Keratinocyte (primary cell): ENCODE measurements around the gene KIAA0408. TPM values are rescaled to one million over a fixed set of nuclear protein-coding genes. Genes with fewer than 3 reads are reported as not detected.

Experiments used
- DNase-seq: peaks from one replicate; pipeline ENCODE4 v3.0.0-alpha.2; 2011; ENCODE audit warnings: low read depth, missing footprints, low spot score
- FAIRE-seq: peaks from 2 replicates; lab custom pipeline; 2011; peaks lifted over from hg19 to GRCh38; lab: Jason Lieb, UNC
- H2AFZ ChIP-seq: 2 replicates; pipeline ENCODE4 v1.6.0; 2012; ENCODE audit warnings: low read length, control low read depth, inconsistent platforms; ENCODE audit not compliant: control insufficient read depth
- H3K27ac ChIP-seq: 2 replicates; pipeline ENCODE4 v1.5.1; 2011; ENCODE audit warnings: low read length; ENCODE audit not compliant: control insufficient read depth, insufficient read depth
- H3K27me3 ChIP-seq: 3 replicates; pipeline ENCODE4 v1.6.0; 2011; ENCODE audit warnings: low read length; ENCODE audit not compliant: control insufficient read depth, insufficient read depth; ENCODE audit errors: extremely low read depth
- H3K36me3 ChIP-seq, 2 experiments: 2 replicates in 1 of 2; 3 replicates in 1 of 2; pipeline ENCODE4 v1.5.1; 2011; ENCODE audit warnings: low read length in 2 of 2, mild to moderate bottlenecking in 1 of 2; ENCODE audit not compliant: control insufficient read depth in 2 of 2, insufficient read depth in 2 of 2; ENCODE audit errors: extremely low read depth in 1 of 2
- H3K4me1 ChIP-seq: 3 replicates; pipeline ENCODE4 v1.5.1; 2011; ENCODE audit warnings: low read length; ENCODE audit not compliant: control insufficient read depth, insufficient read depth; ENCODE audit errors: extremely low read depth
- H3K4me2 ChIP-seq: 3 replicates; pipeline ENCODE4 v1.6.0; 2011; ENCODE audit warnings: low read depth, low read length; ENCODE audit not compliant: control insufficient read depth, insufficient read depth; ENCODE audit errors: extremely low read depth
- H3K4me3 ChIP-seq, 3 experiments: fragments of 200-600 bp in 1 of 3; sonication (generic) in 1 of 3; 2 replicates in 2 of 3; 3 replicates in 1 of 3; pipeline ENCODE4 v1.5.1; 2011 to 2016; ENCODE audit warnings: low read length in 3 of 3, mild to moderate bottlenecking in 3 of 3, control low read depth in 2 of 3, inconsistent platforms in 1 of 3, low read depth in 1 of 3, mixed read lengths in 1 of 3, mixed run types in 1 of 3, moderate library complexity in 1 of 3; ENCODE audit not compliant: control insufficient read depth in 2 of 3, insufficient read depth in 2 of 3; ENCODE audit errors: extremely low read depth in 1 of 3
- H3K79me2 ChIP-seq: 2 replicates; pipeline ENCODE4 v1.6.0; 2012; ENCODE audit warnings: low read length; ENCODE audit not compliant: control insufficient read depth, insufficient read depth
- H3K9ac ChIP-seq: 3 replicates; pipeline ENCODE4 v1.6.0; 2011; ENCODE audit warnings: low read length; ENCODE audit not compliant: control insufficient read depth, insufficient read depth; ENCODE audit errors: extremely low read depth
- H3K9me1 ChIP-seq: 3 replicates; pipeline ENCODE4 v1.6.0; 2011; ENCODE audit warnings: low read length; ENCODE audit not compliant: control insufficient read depth, insufficient read depth; ENCODE audit errors: extremely low read depth
- H3K9me3 ChIP-seq: 2 replicates; pipeline ENCODE4 v1.5.1; 2012; ENCODE audit warnings: low read depth, low read length; ENCODE audit not compliant: control insufficient read depth
- H4K20me1 ChIP-seq: 3 replicates; pipeline ENCODE4 v1.6.0; 2011; ENCODE audit warnings: low read length; ENCODE audit not compliant: control insufficient read depth, insufficient read depth; ENCODE audit errors: extremely low read depth
- CTCF ChIP-seq, 3 experiments: IDR thresholded peaks in 1 of 3; conservative IDR thresholded peaks in 1 of 3; optimal IDR thresholded peaks in 1 of 3; 2 replicates in 2 of 3; 3 replicates in 1 of 3; pipeline versions ENCODE3 to v1.5.1; 2011; ENCODE audit warnings: low read length in 3 of 3, mild to moderate bottlenecking in 3 of 3, moderate library complexity in 2 of 3, control low read depth in 1 of 3, inconsistent platforms in 1 of 3; ENCODE audit not compliant: insufficient read depth in 2 of 3; ENCODE audit errors: extremely low read depth in 1 of 3
- EZH2 ChIP-seq: IDR thresholded peaks from one replicate; pipeline ENCODE4 v1.6.1; 2012; ENCODE audit warnings: inconsistent platforms, mild to moderate bottlenecking, low read length, moderate library complexity
- dilution Hi-C: fragments of 300-500 bp; cut with MboI; formaldehyde crosslinking; loops from one replicate; pipeline ENCODE4 v1.7.0; 2020; ENCODE audit warnings: low sequenced_read_pairs; ENCODE audit not compliant: extremely low pct_ligation_motif_present
- polyA plus RNA-seq, 5 experiments: library from polyadenylated mRNA; depleted of rRNA in 3 of 5; stranded (reverse) in 3 of 5; stranded (forward) in 1 of 5; unstranded in 1 of 5; fragments of >200 nt; gene quantifications; 1 replicate in 1 of 5; 2 replicates in 3 of 5; 3 replicates in 1 of 5; pipeline versions ENCODE4 v1.2.1 to v1.2.3, GENCODE V29; 2011 to 2012; ENCODE audit warnings: missing spikeins in 2 of 5, low read depth in 1 of 5, low replicate concordance in 1 of 5

KIAA0408 gene
- polyA plus RNA-seq, 1 donor (not counting 4 experiments of a cell fraction or from before 2014, with no cell fraction given) = 0.12 TPM

- Histone ChIP-seq H3K9ac (no peak overlapping the region), H3K79me2 (no peaks in the 10 kb centered on the region), H3K4me3 (no peak overlapping the region), H3K9me3 (no peaks in the 10 kb centered on the region), H2AFZ (no peak overlapping the region), H3K4me2 (no peak overlapping the region), H4K20me1 (no peaks in the 10 kb centered on the region), H3K27ac (no peak overlapping the region), H3K36me3 (no peaks in the 10 kb centered on the region), H3K9me1 (no peaks in the 10 kb centered on the region), H3K4me1 (no peaks in the 10 kb centered on the region), H3K27me3 (peaks cover 6% of the 10 kb centered on the region)
- TF ChIP-seq EZH2 (no peak), CTCF (optimal IDR thresholded peaks at IDR 0.05 in 1 of 3, IDR thresholded peaks at IDR 0.05 in 1 of 3, conservative IDR thresholded peaks at IDR 0.05 in 1 of 3; ENCODE audit: extremely low read depth in 1 of 3, insufficient read depth in 2 of 3, low read length in 3 of 3) (no peak)
- dilution Hi-C loops = no loop called here
- DNase-seq (no peak), FAIRE-seq (no peak)
These were observed 16.1 kb upstream of the KIAA0408 start for GRCh38 chr6:127475135-127475822.

GRCh38 chr6:127471379-127472255 lies 12.4 kb upstream of the KIAA0408 start:
- no peak overlapping the region for H3K4me3 ChIP-seq
- H3K9me1 ChIP-seq = no peaks in the 10 kb centered on the region
- no peaks in the 10 kb centered on the region for H3K79me2 ChIP-seq
- H3K4me2 ChIP-seq = no peak overlapping the region
- H3K9me3 ChIP-seq = no peaks in the 10 kb centered on the region
- no peak for FAIRE-seq
- no peak for TF ChIP-seq EZH2
- no peak for TF ChIP-seq CTCF (optimal IDR thresholded peaks at IDR 0.05 in 1 of 3, IDR thresholded peaks at IDR 0.05 in 1 of 3, conservative IDR thresholded peaks at IDR 0.05 in 1 of 3; ENCODE audit: extremely low read depth in 1 of 3, insufficient read depth in 2 of 3, low read length in 3 of 3)
- H4K20me1 ChIP-seq = no peaks in the 10 kb centered on the region
- peaks cover 6% of the 10 kb centered on the region for H3K27me3 ChIP-seq
- H3K9ac ChIP-seq = no peak overlapping the region
- DNase-seq = no peak
- H3K4me1 ChIP-seq = no peaks in the 10 kb centered on the region
- H3K27ac ChIP-seq = no peak overlapping the region
- no peak overlapping the region for H2AFZ ChIP-seq
- dilution Hi-C loops = no loop called here
- no peaks in the 10 kb centered on the region for H3K36me3 ChIP-seq
